Ovary (tissue), 3 donors: Measurements from ENCODE around the gene HADHA.

Experiments
- CTCF ChIP-seq, 3 donors: fragments of 450-650 bp in 2 of 3; fragments of 200-600 bp in 1 of 3; IDR thresholded peaks; one replicate each; pipeline versions ENCODE4 v1.5.1 to v1.8.0; 2016 to 2022; ENCODE audit warnings: antibody characterized with exemption in 3 of 3, mild to moderate bottlenecking in 1 of 3
- POLR2A ChIP-seq: fragments of 450-650 bp; IDR thresholded peaks from one replicate; pipeline ENCODE4 v1.6.1; 2017; ENCODE audit warnings: antibody characterized with exemption, mild to moderate bottlenecking, moderate library complexity
- donor health status: DM: no; HTN: no; CAD: no.

GRCh38 chr2:26184555-26185303, 59.7 kb downstream of the HADHA start:
- TF ChIP-seq CTCF (IDR thresholded peaks at IDR 0.05) (peak; percentile 29 to 81 (median 70)), POLR2A (peak; percentile 32)
